Measurements from ENCODE around the gene IL17B. TPM values are rescaled to one million over a fixed set of nuclear protein-coding genes. Genes with fewer than 3 reads are reported as not detected.

IL17B gene
- total and polyA plus RNA-seq, 9 of the 15 experiments (the other 6 are each of a cell fraction or from before 2014, with no cell fraction given), result 0.28 to 2.6 (median 0.53) TPM; not detected in 2

- TF ChIP-seq, protein P1, sequence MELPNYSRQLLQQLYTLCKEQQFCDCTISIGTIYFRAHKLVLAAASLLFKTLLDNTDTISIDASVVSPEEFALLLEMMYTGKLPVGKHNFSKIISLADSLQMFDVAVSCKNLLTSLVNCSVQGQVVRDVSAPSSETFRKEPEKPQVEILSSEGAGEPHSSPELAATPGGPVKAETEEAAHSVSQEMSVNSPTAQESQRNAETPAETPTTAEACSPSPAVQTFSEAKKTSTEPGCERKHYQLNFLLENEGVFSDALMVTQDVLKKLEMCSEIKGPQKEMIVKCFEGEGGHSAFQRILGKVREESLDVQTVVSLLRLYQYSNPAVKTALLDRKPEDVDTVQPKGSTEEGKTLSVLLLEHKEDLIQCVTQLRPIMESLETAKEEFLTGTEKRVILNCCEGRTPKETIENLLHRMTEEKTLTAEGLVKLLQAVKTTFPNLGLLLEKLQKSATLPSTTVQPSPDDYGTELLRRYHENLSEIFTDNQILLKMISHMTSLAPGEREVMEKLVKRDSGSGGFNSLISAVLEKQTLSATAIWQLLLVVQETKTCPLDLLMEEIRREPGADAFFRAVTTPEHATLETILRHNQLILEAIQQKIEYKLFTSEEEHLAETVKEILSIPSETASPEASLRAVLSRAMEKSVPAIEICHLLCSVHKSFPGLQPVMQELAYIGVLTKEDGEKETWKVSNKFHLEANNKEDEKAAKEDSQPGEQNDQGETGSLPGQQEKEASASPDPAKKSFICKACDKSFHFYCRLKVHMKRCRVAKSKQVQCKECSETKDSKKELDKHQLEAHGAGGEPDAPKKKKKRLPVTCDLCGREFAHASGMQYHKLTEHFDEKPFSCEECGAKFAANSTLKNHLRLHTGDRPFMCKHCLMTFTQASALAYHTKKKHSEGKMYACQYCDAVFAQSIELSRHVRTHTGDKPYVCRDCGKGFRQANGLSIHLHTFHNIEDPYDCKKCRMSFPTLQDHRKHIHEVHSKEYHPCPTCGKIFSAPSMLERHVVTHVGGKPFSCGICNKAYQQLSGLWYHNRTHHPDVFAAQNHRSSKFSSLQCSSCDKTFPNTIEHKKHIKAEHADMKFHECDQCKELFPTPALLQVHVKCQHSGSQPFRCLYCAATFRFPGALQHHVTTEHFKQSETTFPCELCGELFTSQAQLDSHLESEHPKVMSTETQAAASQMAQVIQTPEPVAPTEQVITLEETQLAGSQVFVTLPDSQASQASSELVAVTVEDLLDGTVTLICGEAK (IDR thresholded peaks at IDR 0.05), result peak; percentile 99
- TF ChIP-seq, protein P1 (CRISPR knock-in tag; IDR thresholded peaks at IDR 0.05), result no peak
- TF ChIP-seq RBFOX2 (IDR thresholded peaks at IDR 0.05; ENCODE audit: low read depth, low read length), result peak; percentile 98
- peak; percentile 55 for TF ChIP-seq ASH1L (IDR thresholded peaks at IDR 0.05; ENCODE audit: borderline replicate concordance, low read depth, partially characterized antibody)
- TF ChIP-seq TARDBP (IDR thresholded peaks at IDR 0.05), result peak; percentile 47
- TF ChIP-seq, protein P2, sequence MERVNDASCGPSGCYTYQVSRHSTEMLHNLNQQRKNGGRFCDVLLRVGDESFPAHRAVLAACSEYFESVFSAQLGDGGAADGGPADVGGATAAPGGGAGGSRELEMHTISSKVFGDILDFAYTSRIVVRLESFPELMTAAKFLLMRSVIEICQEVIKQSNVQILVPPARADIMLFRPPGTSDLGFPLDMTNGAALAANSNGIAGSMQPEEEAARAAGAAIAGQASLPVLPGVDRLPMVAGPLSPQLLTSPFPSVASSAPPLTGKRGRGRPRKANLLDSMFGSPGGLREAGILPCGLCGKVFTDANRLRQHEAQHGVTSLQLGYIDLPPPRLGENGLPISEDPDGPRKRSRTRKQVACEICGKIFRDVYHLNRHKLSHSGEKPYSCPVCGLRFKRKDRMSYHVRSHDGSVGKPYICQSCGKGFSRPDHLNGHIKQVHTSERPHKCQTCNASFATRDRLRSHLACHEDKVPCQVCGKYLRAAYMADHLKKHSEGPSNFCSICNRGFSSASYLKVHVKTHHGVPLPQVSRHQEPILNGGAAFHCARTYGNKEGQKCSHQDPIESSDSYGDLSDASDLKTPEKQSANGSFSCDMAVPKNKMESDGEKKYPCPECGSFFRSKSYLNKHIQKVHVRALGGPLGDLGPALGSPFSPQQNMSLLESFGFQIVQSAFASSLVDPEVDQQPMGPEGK (CRISPR knock-in tag; IDR thresholded peaks at IDR 0.05; ENCODE audit: borderline replicate concordance), result peak; percentile 83; the same call in 1 of the 2 replicates
- TF ChIP-seq, protein P3, sequence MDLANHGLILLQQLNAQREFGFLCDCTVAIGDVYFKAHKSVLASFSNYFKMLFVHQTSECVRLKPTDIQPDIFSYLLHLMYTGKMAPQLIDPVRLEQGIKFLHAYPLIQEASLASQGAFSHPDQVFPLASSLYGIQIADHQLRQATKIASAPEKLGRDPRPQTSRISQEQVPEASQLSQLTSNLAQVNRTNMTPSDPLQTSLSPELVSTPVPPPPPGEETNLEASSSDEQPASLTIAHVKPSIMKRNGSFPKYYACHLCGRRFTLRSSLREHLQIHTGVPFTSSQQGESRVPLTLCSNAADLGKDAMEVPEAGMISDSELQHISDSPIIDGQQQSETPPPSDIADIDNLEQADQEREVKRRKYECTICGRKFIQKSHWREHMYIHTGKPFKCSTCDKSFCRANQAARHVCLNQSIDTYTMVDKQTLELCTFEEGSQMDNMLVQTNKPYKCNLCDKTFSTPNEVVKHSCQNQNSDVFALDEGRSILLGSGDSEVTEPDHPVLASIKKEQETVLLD (IDR thresholded peaks at IDR 0.05), result peak; percentile 72; the same call in 1 of the 2 replicates
- no peak for TF ChIP-seq GATAD2A (IDR thresholded peaks at IDR 0.05)
- no peak for TF ChIP-seq ZNF589 (CRISPR knock-in tag; IDR thresholded peaks at IDR 0.05; ENCODE audit: low read depth)
- peak; percentile 49; the same call in 1 of the 2 replicates for TF ChIP-seq BHLHE40 (IDR thresholded peaks at IDR 0.05; ENCODE audit: low read length)
- TF ChIP-seq SUPT5H (IDR thresholded peaks at IDR 0.05), result peak; percentile 96
- peak; percentile 75; the same call in 1 of the 2 replicates for TF ChIP-seq HDGF (IDR thresholded peaks at IDR 0.05)
- TF ChIP-seq, protein P4, sequence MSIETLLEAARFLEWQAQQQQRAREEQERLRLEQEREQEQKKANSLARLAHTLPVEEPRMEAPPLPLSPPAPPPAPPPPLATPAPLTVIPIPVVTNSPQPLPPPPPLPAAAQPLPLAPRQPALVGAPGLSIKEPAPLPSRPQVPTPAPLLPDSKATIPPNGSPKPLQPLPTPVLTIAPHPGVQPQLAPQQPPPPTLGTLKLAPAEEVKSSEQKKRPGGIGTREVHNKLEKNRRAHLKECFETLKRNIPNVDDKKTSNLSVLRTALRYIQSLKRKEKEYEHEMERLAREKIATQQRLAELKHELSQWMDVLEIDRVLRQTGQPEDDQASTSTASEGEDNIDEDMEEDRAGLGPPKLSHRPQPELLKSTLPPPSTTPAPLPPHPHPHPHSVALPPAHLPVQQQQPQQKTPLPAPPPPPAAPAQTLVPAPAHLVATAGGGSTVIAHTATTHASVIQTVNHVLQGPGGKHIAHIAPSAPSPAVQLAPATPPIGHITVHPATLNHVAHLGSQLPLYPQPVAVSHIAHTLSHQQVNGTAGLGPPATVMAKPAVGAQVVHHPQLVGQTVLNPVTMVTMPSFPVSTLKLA (conservative IDR thresholded peaks at IDR 0.05), result peak; percentile 72 to 90
These were observed 33.8 kb downstream of the IL17B start, which contains the start of gene GRPEL2 (continued) for GRCh38 chr5:149345147-149345891.

All from K562 (cell line).